Stomach smooth muscle (tissue), 2 donors: ENCODE measurements around the gene MID2.

Source experiments
- H3K27ac ChIP-seq: one replicate; pipeline ENCODE4 v1.7.0; 2013; ENCODE audit warnings: mild to moderate bottlenecking, low read length, inconsistent platforms
- H3K27me3 ChIP-seq, 2 donors: one replicate each; pipeline ENCODE4 v1.7.0; 2013; ENCODE audit warnings: low read length in 2 of 2; ENCODE audit not compliant: insufficient read depth in 2 of 2, control insufficient read depth in 1 of 2
- H3K36me3 ChIP-seq, 2 donors: one replicate each; pipeline ENCODE4 v1.7.0; 2013; ENCODE audit warnings: low read length in 2 of 2; ENCODE audit not compliant: control insufficient read depth in 2 of 2, insufficient read depth in 2 of 2
- H3K4me1 ChIP-seq: one replicate; pipeline ENCODE4 v1.7.0; 2013; ENCODE audit warnings: low read length; ENCODE audit not compliant: control insufficient read depth, insufficient read depth
- H3K4me3 ChIP-seq, 2 donors: one replicate each; pipeline ENCODE4 v1.7.0; 2013; ENCODE audit warnings: low read length in 2 of 2
- H3K9ac ChIP-seq, 2 donors: one replicate each; pipeline ENCODE4 v1.7.0; 2013; ENCODE audit warnings: low read length in 2 of 2, mild to moderate bottlenecking in 1 of 2
- H3K9me3 ChIP-seq, 2 donors: one replicate each; pipeline ENCODE4 v1.7.0; 2013; ENCODE audit warnings: low read length in 2 of 2; ENCODE audit not compliant: control insufficient read depth in 2 of 2
- donor health status: healthy.
- donor health status: Pancreatic carcinoma.

Gene MID2

GRCh38 chrX:107871136-107871535, 45.5 kb downstream of the MID2 start:
- peaks cover 0 to 2% of the 10 kb centered on the region in 2 donors for H3K27me3 ChIP-seq
- no peaks in the 10 kb centered on the region for H3K36me3 ChIP-seq
- no peaks in the 10 kb centered on the region for H3K4me1 ChIP-seq
- peaks cover 0 to 3% of the 10 kb centered on the region in 2 donors for H3K9me3 ChIP-seq
- no peak overlapping the region for H3K4me3 ChIP-seq
- H3K9ac ChIP-seq: no peak overlapping the region
- H3K27ac ChIP-seq: no peak overlapping the region

GRCh38 chrX:107878106-107878505, 52.4 kb downstream of the MID2 start:
- H3K27ac ChIP-seq: no peak overlapping the region
- H3K9me3 ChIP-seq: no peaks in the 10 kb centered on the region
- no peaks in the 10 kb centered on the region for H3K36me3 ChIP-seq
- H3K9ac ChIP-seq: no peak overlapping the region
- H3K27me3 ChIP-seq: peaks cover 0 to 11% of the 10 kb centered on the region in 2 donors
- no peaks in the 10 kb centered on the region for H3K4me1 ChIP-seq
- no peak overlapping the region for H3K4me3 ChIP-seq

- H3K9ac ChIP-seq: no peak overlapping the region
- H3K27me3 ChIP-seq: peaks cover 0 to 11% of the 10 kb centered on the region in 2 donors
- H3K27ac ChIP-seq: no peak overlapping the region
These were observed 54.5 kb downstream of the MID2 start for GRCh38 chrX:107880054-107880610.

GRCh38 chrX:107894038-107894437, 68.4 kb downstream of the MID2 start:
- Histone ChIP-seq H3K27me3 (peaks cover 0 to 8% of the 10 kb centered on the region in 2 donors), H3K9ac (no peak overlapping the region)

More at GRCh38 chrX:107880054-107880610, 54.5 kb downstream of the MID2 start:
- Histone ChIP-seq H3K4me1 (no peaks in the 10 kb centered on the region), H3K9me3 (no peaks in the 10 kb centered on the region), H3K4me3 (no peak overlapping the region), H3K36me3 (no peaks in the 10 kb centered on the region)

GRCh38 chrX:107902721-107903120, 77.1 kb downstream of the MID2 start:
- Histone ChIP-seq H3K4me3 (no peak overlapping the region), H3K9me3 (no peaks in the 10 kb centered on the region), H3K4me1 (no peaks in the 10 kb centered on the region), H3K27me3 (no peaks in the 10 kb centered on the region), H3K36me3 (peaks cover 3 to 10% of the 10 kb centered on the region in 2 donors), H3K27ac (no peak overlapping the region), H3K9ac (no peak overlapping the region)

More at GRCh38 chrX:107894038-107894437, 68.4 kb downstream of the MID2 start:
- no peak overlapping the region for H3K27ac ChIP-seq
- peaks cover 0 to 3% of the 10 kb centered on the region in 2 donors for H3K9me3 ChIP-seq
- no peak overlapping the region for H3K4me3 ChIP-seq
- H3K36me3 ChIP-seq: peaks cover 0 to 2% of the 10 kb centered on the region in 2 donors
- no peaks in the 10 kb centered on the region for H3K4me1 ChIP-seq

GRCh38 chrX:107905366-107905765, 79.7 kb downstream of the MID2 start:
- H3K4me1 ChIP-seq: no peaks in the 10 kb centered on the region
- no peak overlapping the region for H3K9ac ChIP-seq
- no peak overlapping the region for H3K27ac ChIP-seq
- peaks cover 3 to 10% of the 10 kb centered on the region in 2 donors for H3K36me3 ChIP-seq
- H3K9me3 ChIP-seq: no peaks in the 10 kb centered on the region
- H3K4me3 ChIP-seq: no peak overlapping the region
- no peaks in the 10 kb centered on the region for H3K27me3 ChIP-seq

GRCh38 chrX:107924136-107924746, 98.6 kb downstream of the MID2 start:
- Histone ChIP-seq H3K9me3 (no peaks in the 10 kb centered on the region), H3K27me3 (no peaks in the 10 kb centered on the region), H3K4me1 (no peaks in the 10 kb centered on the region), H3K4me3 (no peak overlapping the region), H3K36me3 (peaks cover 9 to 10% of the 10 kb centered on the region in 2 donors), H3K27ac (no peak overlapping the region), H3K9ac (no peak overlapping the region)

GRCh38 chrX:107934262-107934661, 108.6 kb downstream of the MID2 start:
- no peaks in the 10 kb centered on the region for H3K36me3 ChIP-seq
- H3K9me3 ChIP-seq: peaks cover 0 to 5% of the 10 kb centered on the region in 2 donors
- no peak overlapping the region for H3K9ac ChIP-seq
- H3K27me3 ChIP-seq: peaks cover 0 to 13% of the 10 kb centered on the region in 2 donors
- H3K4me1 ChIP-seq: peaks cover 3% of the 10 kb centered on the region
- no peak overlapping the region for H3K27ac ChIP-seq
- no peak overlapping the region for H3K4me3 ChIP-seq

- H3K27ac ChIP-seq: no peak overlapping the region
- H3K4me1 ChIP-seq: peaks cover 3% of the 10 kb centered on the region
- peak overlapping the region in 1 of 2 donors; percentile 3 for H3K4me3 ChIP-seq
- H3K9me3 ChIP-seq: peaks cover 0 to 8% of the 10 kb centered on the region in 2 donors
- peaks cover 0 to 19% of the 10 kb centered on the region in 2 donors for H3K27me3 ChIP-seq
- no peaks in the 10 kb centered on the region for H3K36me3 ChIP-seq
- H3K9ac ChIP-seq: no peak overlapping the region
These were observed 109.5 kb downstream of the MID2 start for GRCh38 chrX:107935200-107935599.

- Histone ChIP-seq H3K27me3 (peaks cover 0 to 19% of the 10 kb centered on the region in 2 donors), H3K27ac (no peak overlapping the region), H3K4me3 (peak overlapping the region; percentile 13 to 55)
These were observed 110.2 kb downstream of the MID2 start for GRCh38 chrX:107935664-107936433.

More at GRCh38 chrX:107935664-107936433, 110.2 kb downstream of the MID2 start:
- Histone ChIP-seq H3K9ac (no peak overlapping the region), H3K4me1 (peaks cover 3% of the 10 kb centered on the region), H3K9me3 (peaks cover 0 to 8% of the 10 kb centered on the region in 2 donors), H3K36me3 (no peaks in the 10 kb centered on the region)
